AG04449 (cell line): Measurements from ENCODE around the gene KAZN.

Source experiments
- CTCF ChIA-PET: fragments of 350-600 bp; formaldehyde crosslinking; extraction: SDS; loops from one replicate; lab custom pipeline; 2021; ENCODE audit warnings: antibody characterized with exemption; lab: Yijun Ruan, JAX
- POLR2A ChIA-PET: fragments of 400-600, 350-600 bp; formaldehyde crosslinking; extraction: SDS; loops from one replicate; lab custom pipeline; 2020; ENCODE audit warnings: antibody characterized with exemption, inconsistent platforms; lab: Yijun Ruan, JAX
- DNase-seq: peaks from one replicate; pipeline ENCODE4 v3.0.0-alpha.2; 2010; ENCODE audit warnings: low read depth, low spot score
- H3K4me3 ChIP-seq: 2 replicates; pipeline ENCODE4 v1.5.1; 2011; ENCODE audit warnings: low read depth, mild to moderate bottlenecking, control low read depth, low read length
- CTCF ChIP-seq: IDR thresholded peaks from one replicate; pipeline ENCODE4 v1.5.1; 2011; ENCODE audit warnings: mild to moderate bottlenecking, moderate library complexity, low read length, control low read depth, inconsistent platforms; ENCODE audit not compliant: insufficient read depth; ENCODE audit errors: missing control alignments

The KAZN gene

GRCh38 chr1:14887044-14887566, 288.6 kb downstream of the KAZN start:
- ChIA-PET POLR2A (no interaction called here), CTCF (no interaction called here)
- DNase-seq, result no peak
- TF ChIP-seq CTCF, result no peak
- no peak overlapping the region for H3K4me3 ChIP-seq

GRCh38 chr1:14887764-14888350, 289.4 kb downstream of the KAZN start:
- CTCF ChIA-PET, result no interaction called here
- POLR2A ChIA-PET, result no interaction called here

GRCh38 chr1:14888374-14888773, 289.9 kb downstream of the KAZN start:
- ChIA-PET POLR2A (no interaction called here), CTCF (no interaction called here)

More at GRCh38 chr1:14887764-14888350, 289.4 kb downstream of the KAZN start:
- TF ChIP-seq CTCF, result no peak
- H3K4me3 ChIP-seq, result no peak overlapping the region
- no peak for DNase-seq

GRCh38 chr1:14889825-14890440, 291.4 kb downstream of the KAZN start:
- DNase-seq, result no peak
- POLR2A ChIA-PET, result no interaction called here
- H3K4me3 ChIP-seq, result no peak overlapping the region
- no peak for TF ChIP-seq CTCF
- CTCF ChIA-PET, result interaction anchor here (1.2 kb wide), 2 partner anchors 17 to 138 kb away, joined by 4 read pairs; no protein-coding TSS in a partner anchor

More at GRCh38 chr1:14888374-14888773, 289.9 kb downstream of the KAZN start:
- no peak overlapping the region for H3K4me3 ChIP-seq
- no peak for DNase-seq
- TF ChIP-seq CTCF, result no peak

- POLR2A ChIA-PET, result no interaction called here
- no peak overlapping the region for H3K4me3 ChIP-seq
- TF ChIP-seq CTCF, result no peak
- CTCF ChIA-PET, result no interaction called here
- DNase-seq, result no peak
These were observed 293.5 kb downstream of the KAZN start for GRCh38 chr1:14891991-14892390.

GRCh38 chr1:14894811-14895560, 296.5 kb downstream of the KAZN start:
- no peak overlapping the region for H3K4me3 ChIP-seq
- POLR2A ChIA-PET, result no interaction called here
- TF ChIP-seq CTCF, result no peak
- no peak for DNase-seq
- CTCF ChIA-PET, result interaction anchor here (2.3 kb wide), 1 partner anchor 19 kb away, joined by 12 read pairs; no protein-coding TSS in a partner anchor
